Endothelial cell of coronary artery (primary cell): ENCODE measurements around the gene ZNF688. TPM values are rescaled to one million over a fixed set of nuclear protein-coding genes. Genes with fewer than 3 reads are reported as not detected.

Source experiments
- total RNA-seq: library from RNA; depleted of rRNA; stranded (reverse); fragments of >200 nt; gene quantifications from 2 replicates; pipeline ENCODE4 v1.2.3, GENCODE V29; 2014

ZNF688 gene
- 6.1 and 8.5 TPM in 2 replicates for total RNA-seq

GRCh38 chr16:30571445-30572322 is at the start of gene ZNF688:
TSS of gene ZNF688 (minus strand) at chr16:30571714. CDS start at chr16:30571629, 85 bp downstream.

GRCh38 chr16:30609926-30610839 is 38.7 kb upstream of the ZNF688 start, which contains the start of gene ZNF689:
TSS of gene ZNF689 (minus strand) at chr16:30610389. CDS start at chr16:30610041, 348 bp downstream.

GRCh38 chr16:30585400-30586191 is 14.1 kb upstream of the ZNF688 start, which contains the start of gene ZNF785:
TSS of gene ZNF785 (minus strand) at chr16:30585697. CDS start at chr16:30585611, 86 bp downstream.

GRCh38 chr16:30557957-30558788 is 13.3 kb downstream of the ZNF688 start, which contains the start of gene ZNF764:
TSS of gene ZNF764 (minus strand) at chr16:30558374. CDS start at chr16:30558182, 192 bp downstream.

GRCh38 chr16:30534368-30535105 is 37.0 kb downstream of the ZNF688 start, which contains the start of gene ZNF747:
TSS of gene ZNF747 (minus strand) at chr16:30534858. CDS start at chr16:30534679, 179 bp downstream.

GRCh38 chr16:30526137-30526822 is 45.2 kb downstream of the ZNF688 start, which contains the start of gene ZNF768:
TSS of gene ZNF768 (minus strand) at chr16:30526566. CDS start at chr16:30526413, 153 bp downstream.

Other genes starting within 250 kb of the ZNF688 start
- gene CD2BP2, start 216.4 kb downstream of the ZNF688 start, total RNA-seq, result 35.4 and 35.5 TPM in 2 replicates
- 30.8 and 34.5 TPM in 2 replicates for gene TBC1D10B, start 201.2 kb downstream of the ZNF688 start, total RNA-seq
- gene MYL11, start 196.9 kb downstream of the ZNF688 start, total RNA-seq, result not detected in 2 replicates
- gene SEPTIN1, start 189.2 kb downstream of the ZNF688 start, total RNA-seq, result 0.09 TPM in 1 of 2 replicates, not detected in the other
- 13.3 and 21.8 TPM in 2 replicates for gene ZNF48, start 176.3 kb downstream of the ZNF688 start, total RNA-seq
- gene ZNF771, start 164.1 kb downstream of the ZNF688 start, total RNA-seq, result 7.9 and 9.9 TPM in 2 replicates
- gene DCTPP1, start 141.7 kb downstream of the ZNF688 start, total RNA-seq, result 20.4 and 35.1 TPM in 2 replicates
- gene SEPHS2, start 125.8 kb downstream of the ZNF688 start, total RNA-seq, result 13.6 and 13.8 TPM in 2 replicates
- not detected in 2 replicates for gene ITGAL, start 99.0 kb downstream of the ZNF688 start, total RNA-seq
- 12.9 and 17.9 TPM in 2 replicates for gene ZNF768, start 45.1 kb downstream of the ZNF688 start, total RNA-seq
- 4.6 and 5.9 TPM in 2 replicates for gene ZNF747, start 36.9 kb downstream of the ZNF688 start, total RNA-seq
- gene ZNF764, start 13.3 kb downstream of the ZNF688 start, total RNA-seq, result 3.1 and 3.7 TPM in 2 replicates
- gene ZNF785, start 14.0 kb upstream of the ZNF688 start, total RNA-seq, result 7.1 and 9.4 TPM in 2 replicates
- 3.1 and 3.5 TPM in 2 replicates for gene ZNF689, start 38.7 kb upstream of the ZNF688 start, total RNA-seq
- gene PRR14, start 79.2 kb upstream of the ZNF688 start, total RNA-seq, result 3.8 and 5.0 TPM in 2 replicates
- 10.4 and 15.4 TPM in 2 replicates for gene FBRS, start 86.7 kb upstream of the ZNF688 start, total RNA-seq
- gene SRCAP, start 127.5 kb upstream of the ZNF688 start, total RNA-seq, result 23.7 and 34.1 TPM in 2 replicates
- 13.6 and 15.5 TPM in 2 replicates for gene PHKG2, start 176.7 kb upstream of the ZNF688 start, total RNA-seq
- 1.1 and 1.8 TPM in 2 replicates for gene CFAP119, start 190.3 kb upstream of the ZNF688 start, total RNA-seq
- 62.3 and 62.9 TPM in 2 replicates for gene RNF40, start 190.6 kb upstream of the ZNF688 start, total RNA-seq
- 6.2 and 8.4 TPM in 2 replicates for gene ZNF629, start 215.5 kb upstream of the ZNF688 start, total RNA-seq